IPS-18a (cell line): Measurements from ENCODE around the gene PCNX1.

ENCODE experiments used
- H3K27ac ChIP-seq: one replicate; pipeline ENCODE4 v1.5.1; 2013; ENCODE audit warnings: low read length
- H3K27me3 ChIP-seq: one replicate; pipeline ENCODE4 v1.6.1; 2013; ENCODE audit warnings: mild to moderate bottlenecking, low read length; ENCODE audit not compliant: control insufficient read depth, insufficient read depth
- H3K36me3 ChIP-seq: one replicate; pipeline ENCODE4 v1.6.1; 2013; ENCODE audit warnings: low read depth, low read length; ENCODE audit not compliant: control insufficient read depth
- H3K4me1 ChIP-seq: one replicate; pipeline ENCODE4 v1.6.1; 2013; ENCODE audit warnings: low read depth, low read length; ENCODE audit not compliant: control insufficient read depth
- H3K4me3 ChIP-seq: one replicate; pipeline ENCODE4 v1.5.1; 2013; ENCODE audit warnings: low read length
- H3K9ac ChIP-seq: one replicate; pipeline ENCODE4 v1.6.1; 2013; ENCODE audit warnings: mild to moderate bottlenecking, low read length, moderate library complexity
- H3K9me3 ChIP-seq: one replicate; pipeline ENCODE4 v1.6.1; 2013; ENCODE audit warnings: low read depth, low read length; ENCODE audit not compliant: control insufficient read depth

The PCNX1 gene

DNA sequence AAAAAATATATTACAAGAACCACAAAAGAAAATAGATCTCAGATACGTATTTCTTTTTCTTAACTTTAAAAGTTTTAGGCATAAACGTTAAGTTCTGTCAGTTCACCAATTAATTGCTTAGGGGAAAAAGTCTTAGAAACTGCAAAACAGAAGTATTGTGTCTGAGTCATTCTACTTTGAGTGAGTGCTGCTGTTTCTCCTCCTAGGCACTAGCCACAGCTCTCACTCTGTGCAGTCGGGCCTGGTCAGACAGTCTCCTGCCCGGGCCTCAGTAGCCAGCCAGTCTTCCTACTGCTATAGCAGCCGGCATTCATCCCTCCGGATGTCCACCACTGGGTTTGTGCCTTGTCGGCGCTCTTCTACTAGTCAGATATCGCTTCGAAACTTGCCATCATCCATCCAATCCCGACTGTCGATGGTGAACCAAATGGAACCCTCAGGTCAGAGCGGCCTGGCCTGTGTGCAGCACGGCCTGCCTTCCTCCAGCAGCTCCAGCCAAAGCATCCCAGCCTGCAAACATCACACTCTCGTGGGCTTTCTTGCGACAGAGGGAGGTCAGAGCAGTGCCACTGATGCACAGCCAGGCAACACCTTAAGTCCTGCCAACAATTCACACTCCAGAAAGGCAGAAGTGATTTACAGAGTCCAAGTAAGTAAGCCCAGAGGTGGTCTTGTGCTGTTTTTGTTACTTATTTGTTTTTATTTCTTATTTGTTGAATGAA, 201.3 kb downstream of the PCNX1 start:
- no peak overlapping the region for H3K9ac ChIP-seq
- peaks cover 46% of the 10 kb centered on the region for H3K36me3 ChIP-seq
- H3K27ac ChIP-seq: no peak overlapping the region
- no peaks in the 10 kb centered on the region for H3K4me1 ChIP-seq
- no peaks in the 10 kb centered on the region for H3K27me3 ChIP-seq
- H3K9me3 ChIP-seq: no peaks in the 10 kb centered on the region
- no peak overlapping the region for H3K4me3 ChIP-seq

DNA sequence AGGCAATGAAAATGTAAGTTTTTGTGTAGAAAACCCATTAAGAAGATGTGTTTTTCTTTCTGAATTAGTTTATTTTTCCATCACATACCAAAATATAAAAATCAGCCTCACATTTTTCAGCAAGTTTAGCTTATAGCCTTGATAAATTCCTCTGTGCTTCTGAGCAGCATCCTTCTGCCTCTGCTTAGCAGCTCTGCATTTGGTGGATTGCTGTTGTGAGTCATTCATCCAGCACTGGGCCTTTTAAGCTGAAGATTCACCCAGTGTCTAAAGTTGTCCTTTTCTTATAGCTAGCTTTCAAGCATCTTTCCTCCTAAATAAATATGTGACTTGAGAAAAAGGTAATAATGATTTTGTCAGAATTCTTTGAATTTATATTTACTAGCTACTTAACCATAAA, 206.1 kb downstream of the PCNX1 start:
- H3K4me1 ChIP-seq: no peaks in the 10 kb centered on the region
- H3K27ac ChIP-seq: no peak overlapping the region
- H3K9ac ChIP-seq: no peak overlapping the region
- no peaks in the 10 kb centered on the region for H3K27me3 ChIP-seq
- no peaks in the 10 kb centered on the region for H3K9me3 ChIP-seq
- H3K36me3 ChIP-seq: peaks cover 31% of the 10 kb centered on the region
- H3K4me3 ChIP-seq: no peak overlapping the region

DNA sequence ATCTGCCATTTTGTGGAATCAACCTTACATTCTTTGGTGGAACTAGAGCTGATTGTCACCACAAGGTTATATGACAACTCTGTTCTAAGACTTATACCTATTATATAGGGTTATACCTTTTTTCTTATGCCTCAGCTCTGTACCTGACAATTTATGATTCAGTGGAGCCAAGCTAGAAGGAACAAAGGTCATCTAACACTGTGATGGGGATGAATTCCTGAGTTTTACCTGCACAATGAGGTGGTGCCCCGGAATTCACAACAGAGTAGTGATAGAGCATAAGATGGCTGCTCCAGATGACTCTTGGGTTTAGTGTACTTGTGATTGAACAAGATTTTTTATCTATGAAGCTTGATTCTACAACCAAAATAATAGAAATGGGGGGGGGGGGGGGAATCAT, 207.3 kb downstream of the PCNX1 start:
- no peaks in the 10 kb centered on the region for H3K27me3 ChIP-seq
- no peak overlapping the region for H3K27ac ChIP-seq
- no peaks in the 10 kb centered on the region for H3K4me1 ChIP-seq
- H3K9me3 ChIP-seq: no peaks in the 10 kb centered on the region
- H3K4me3 ChIP-seq: no peak overlapping the region
- H3K9ac ChIP-seq: no peak overlapping the region
- peaks cover 19% of the 10 kb centered on the region for H3K36me3 ChIP-seq

DNA sequence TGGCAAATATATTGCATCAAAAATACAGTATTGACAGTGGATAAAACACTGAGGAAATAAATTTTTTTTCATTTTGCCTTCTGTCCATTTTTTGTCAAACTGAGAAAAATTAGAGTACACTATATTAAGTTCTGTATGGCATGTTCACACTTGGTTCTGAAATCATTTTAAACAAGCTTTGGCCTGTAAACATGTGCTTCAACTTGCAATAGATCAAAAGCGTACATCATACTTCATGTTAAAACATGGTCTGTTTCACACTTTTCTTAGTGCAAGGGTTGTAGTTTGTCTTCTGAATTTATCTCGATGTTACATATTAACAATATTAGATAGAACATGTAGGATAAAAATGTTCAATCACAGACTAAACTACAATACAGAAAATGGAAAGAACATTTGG, 208.0 kb downstream of the PCNX1 start:
- H3K9ac ChIP-seq: no peak overlapping the region
- no peak overlapping the region for H3K4me3 ChIP-seq
- no peaks in the 10 kb centered on the region for H3K9me3 ChIP-seq
- no peaks in the 10 kb centered on the region for H3K27me3 ChIP-seq
- no peaks in the 10 kb centered on the region for H3K4me1 ChIP-seq
- H3K27ac ChIP-seq: no peak overlapping the region
- H3K36me3 ChIP-seq: peaks cover 12% of the 10 kb centered on the region

- no peaks in the 10 kb centered on the region for H3K9me3 ChIP-seq
- H3K27ac ChIP-seq: no peak overlapping the region
- no peak overlapping the region for H3K4me3 ChIP-seq
- H3K4me1 ChIP-seq: no peaks in the 10 kb centered on the region
- H3K36me3 ChIP-seq: peaks cover 7% of the 10 kb centered on the region
- no peak overlapping the region for H3K9ac ChIP-seq
- no peaks in the 10 kb centered on the region for H3K27me3 ChIP-seq
Measured at GRCh38 chr14:71115821-71116567, 208.7 kb downstream of the PCNX1 start.

DNA sequence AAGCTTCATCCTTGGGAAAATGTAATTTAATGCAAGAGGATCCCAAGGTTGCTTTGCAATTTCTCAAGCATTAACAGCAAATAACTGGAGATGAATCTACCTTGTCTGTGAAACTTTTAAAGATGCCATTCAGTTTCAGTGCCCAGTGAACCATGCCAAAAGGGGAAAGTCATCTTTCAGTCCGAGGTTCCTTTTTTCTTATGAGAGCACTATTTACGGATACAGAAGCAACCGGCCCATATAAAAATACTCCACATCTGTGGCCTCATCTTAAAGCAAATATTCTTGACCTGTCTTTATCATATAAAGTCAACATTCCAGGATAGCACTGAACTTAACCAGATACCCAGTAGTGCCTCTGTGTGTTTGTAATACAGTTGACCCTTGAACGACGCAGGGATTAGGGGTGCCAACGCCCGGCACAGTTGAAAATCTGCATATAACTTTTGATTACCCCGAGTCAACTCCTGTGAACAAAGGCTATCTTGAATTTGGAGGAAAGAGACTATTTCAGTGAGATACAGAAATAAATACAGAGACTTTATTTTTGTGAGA, 209.4 kb downstream of the PCNX1 start:
- peaks cover under 1% of the 10 kb centered on the region for H3K4me1 ChIP-seq
- H3K4me3 ChIP-seq: no peak overlapping the region
- H3K9me3 ChIP-seq: no peaks in the 10 kb centered on the region
- no peak overlapping the region for H3K27ac ChIP-seq
- H3K9ac ChIP-seq: no peak overlapping the region
- no peaks in the 10 kb centered on the region for H3K27me3 ChIP-seq
- H3K36me3 ChIP-seq: peaks cover under 1% of the 10 kb centered on the region

DNA sequence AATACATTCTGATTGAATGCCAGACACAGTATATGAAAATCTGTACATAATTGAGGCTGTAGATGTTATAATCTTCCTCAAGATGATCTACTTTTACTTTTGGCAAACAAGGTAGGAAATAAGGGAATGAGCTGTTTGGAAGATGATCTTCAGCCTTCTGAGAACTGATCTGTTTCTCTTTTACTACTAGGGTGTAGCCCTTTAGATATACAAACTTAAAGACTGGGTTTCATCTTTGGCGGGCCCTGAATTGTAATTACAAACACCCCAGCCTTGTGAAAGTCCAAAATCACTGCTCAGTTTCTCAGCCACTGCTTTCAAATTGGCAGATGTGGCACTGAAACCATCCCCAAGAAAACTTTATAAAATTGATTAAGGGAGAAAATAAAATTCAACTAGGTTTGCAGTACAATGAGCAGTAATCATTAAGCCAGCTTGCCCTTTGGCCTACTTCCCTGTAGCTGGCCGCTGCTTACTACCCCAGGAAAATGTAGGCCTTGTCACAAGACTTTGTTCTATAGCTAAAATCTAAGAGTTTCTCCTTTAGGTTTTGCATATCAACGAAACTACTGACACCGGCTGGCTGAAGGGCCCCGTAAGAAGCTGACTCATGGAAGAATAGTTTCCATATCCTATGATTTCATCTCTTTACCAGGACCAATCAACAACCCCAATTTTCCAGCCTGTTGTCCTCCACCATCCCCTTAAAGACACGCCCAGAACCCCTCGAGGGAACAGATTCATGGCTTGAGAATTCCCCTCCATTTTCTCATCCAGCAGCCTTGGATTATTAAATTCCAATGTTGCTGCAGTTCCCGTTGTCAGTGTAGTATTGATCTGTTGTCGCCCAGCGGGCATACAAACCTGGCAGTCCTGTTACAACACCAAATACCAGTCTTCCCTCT, 210.8 kb downstream of the PCNX1 start:
- H3K4me3 ChIP-seq: no peak overlapping the region
- H3K9ac ChIP-seq: no peak overlapping the region
- no peaks in the 10 kb centered on the region for H3K36me3 ChIP-seq
- peaks cover 6% of the 10 kb centered on the region for H3K4me1 ChIP-seq
- H3K9me3 ChIP-seq: no peaks in the 10 kb centered on the region
- no peaks in the 10 kb centered on the region for H3K27me3 ChIP-seq
- H3K27ac ChIP-seq: no peak overlapping the region

- no peak overlapping the region for H3K27ac ChIP-seq
- no peaks in the 10 kb centered on the region for H3K9me3 ChIP-seq
- H3K27me3 ChIP-seq: no peaks in the 10 kb centered on the region
- no peak overlapping the region for H3K4me3 ChIP-seq
- no peak overlapping the region for H3K9ac ChIP-seq
- peaks cover 6% of the 10 kb centered on the region for H3K4me1 ChIP-seq
- H3K36me3 ChIP-seq: no peaks in the 10 kb centered on the region
Measured at GRCh38 chr14:71119075-71119474, 211.8 kb downstream of the PCNX1 start.

- H3K27ac ChIP-seq: no peak overlapping the region
- peaks cover 6% of the 10 kb centered on the region for H3K4me1 ChIP-seq
- H3K36me3 ChIP-seq: no peaks in the 10 kb centered on the region
- no peak overlapping the region for H3K9ac ChIP-seq
- no peaks in the 10 kb centered on the region for H3K9me3 ChIP-seq
- H3K27me3 ChIP-seq: no peaks in the 10 kb centered on the region
- no peak overlapping the region for H3K4me3 ChIP-seq
Measured at GRCh38 chr14:71119832-71120231, 212.6 kb downstream of the PCNX1 start.

DNA sequence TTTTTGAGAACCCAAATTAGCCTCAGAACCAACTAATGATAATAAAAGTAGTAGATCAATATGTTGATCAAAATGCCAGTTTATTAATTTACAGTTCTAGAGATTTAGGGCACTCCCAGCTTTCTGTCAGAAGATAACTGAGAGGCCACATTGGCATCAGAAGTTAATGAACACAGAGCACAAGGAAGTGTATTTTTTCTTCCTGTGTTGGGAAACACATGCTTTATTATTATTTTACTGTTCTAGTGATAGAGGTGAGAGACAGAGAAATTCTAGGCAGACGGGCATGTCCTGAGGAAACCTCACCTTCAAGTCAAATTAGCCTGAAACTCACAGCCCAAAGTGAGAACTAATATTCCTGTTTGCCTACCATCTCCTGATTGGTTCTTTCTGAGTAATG, 213.7 kb downstream of the PCNX1 start:
- Histone ChIP-seq H3K9ac (no peak overlapping the region), H3K27me3 (no peaks in the 10 kb centered on the region)

GRCh38 chr14:71121711-71122110, 214.5 kb downstream of the PCNX1 start:
- no peak overlapping the region for H3K27ac ChIP-seq
- no peaks in the 10 kb centered on the region for H3K27me3 ChIP-seq
- H3K9me3 ChIP-seq: no peaks in the 10 kb centered on the region
- peaks cover 6% of the 10 kb centered on the region for H3K4me1 ChIP-seq
- no peaks in the 10 kb centered on the region for H3K36me3 ChIP-seq
- no peak overlapping the region for H3K4me3 ChIP-seq
- H3K9ac ChIP-seq: no peak overlapping the region

More for the DNA sequence above, 213.7 kb downstream of the PCNX1 start:
- Histone ChIP-seq H3K9me3 (no peaks in the 10 kb centered on the region), H3K36me3 (no peaks in the 10 kb centered on the region), H3K4me1 (peaks cover 6% of the 10 kb centered on the region), H3K27ac (no peak overlapping the region), H3K4me3 (no peak overlapping the region)
